Measurements from ENCODE around the gene CLPTM1.

- no peak for TF ChIP-seq CTCF (IDR thresholded peaks at IDR 0.05; ENCODE audit: low read length)
- TF ChIP-seq EZH2 (IDR thresholded peaks at IDR 0.05; ENCODE audit: borderline replicate concordance, low read length), result no peak
These were observed 31.2 kb downstream of the CLPTM1 start for GRCh38 chr19:44986389-44986788.

Measured in OCI-LY1 (cell line).